Measurements from ENCODE around the gene KDM2A. TPM values are rescaled to one million over a fixed set of nuclear protein-coding genes. Genes with fewer than 3 reads are reported as not detected.

KDM2A gene
- total RNA-seq, 4 donors from 2014 or later, result 65.3 to 137 (median 81.2) TPM

GRCh38 chr11:67261946-67262681, 143.1 kb downstream of the KDM2A start:
- H3K27ac ChIP-seq, result peak overlapping the region in 3 of 4 donors; percentile 30 to 74 (median 67)
- in situ Hi-C loops (cut with MboI; ENCODE audit: low pct_ligation_motif_present in 1 of 4, low pct_unique_long_range_greater_than_20kb in 1 of 4, low sequenced_read_pairs in 3 of 4), result loop anchor here in 3 of 4 donors (5.0 to 25.0 kb wide), 3 partner anchors 50 to 125 kb away; partner anchors contain the start of gene RAD9A (in 1 of the 3)
- 51 to 83% methylated on average over 1 to 18 of the region's 18 CpGs for WGBS, 2 donors (ENCODE audit: low coverage in 1 of 2)

GRCh38 chr11:67262731-67263675, 143.9 kb downstream of the KDM2A start:
- H3K9me3 ChIP-seq, result no peaks in the 10 kb centered on the region
- H3K4me1 ChIP-seq, result peaks cover 18 to 43% (median 35%) of the 10 kb centered on the region in 4 donors
- intact Hi-C loops (cut with DNase I; ENCODE audit: low total_unique reads) (no loop called here), in situ Hi-C loops (cut with MboI; ENCODE audit: low pct_ligation_motif_present in 1 of 4, low pct_unique_long_range_greater_than_20kb in 1 of 4, low sequenced_read_pairs in 3 of 4) (loop anchor here in 3 of 4 donors (5.0 to 25.0 kb wide), 3 partner anchors 49 to 124 kb away; partner anchors contain the start of gene RAD9A (in 1 of the 3))
- H3K36me3 ChIP-seq, result no peaks in the 10 kb centered on the region
- TF ChIP-seq POLR2A (IDR thresholded peaks at IDR 0.05) (peak; percentile 12), EP300 (IDR thresholded peaks at IDR 0.05; ENCODE audit: low read depth) (no peak), CTCF (IDR thresholded peaks at IDR 0.05) (peak; percentile 84 to 92 (median 85)), POLR2AphosphoS5 (IDR thresholded peaks at IDR 0.05) (peak in 2 of 3 donors; percentile 43 to 47)
- 48 to 67% methylated on average over 4 to 22 of the region's 22 CpGs for WGBS, 2 donors (ENCODE audit: low coverage in 1 of 2)
- H3K27ac ChIP-seq, result peak overlapping the region; percentile 59 to 76 (median 70)
- H3K27me3 ChIP-seq, result no peaks in the 10 kb centered on the region
- H3K4me3 ChIP-seq, result no peak overlapping the region
- peak; percentile 90 for DNase-seq

More at GRCh38 chr11:67261946-67262681, 143.1 kb downstream of the KDM2A start:
- no peaks in the 10 kb centered on the region for H3K9me3 ChIP-seq
- no peak for TF ChIP-seq POLR2AphosphoS5 (IDR thresholded peaks at IDR 0.05)
- TF ChIP-seq CTCF (IDR thresholded peaks at IDR 0.05), result no peak
- TF ChIP-seq EP300 (IDR thresholded peaks at IDR 0.05; ENCODE audit: low read depth), result no peak
- TF ChIP-seq POLR2A (IDR thresholded peaks at IDR 0.05), result no peak
- DNase-seq, result peak; percentile 11
- H3K27me3 ChIP-seq, result no peaks in the 10 kb centered on the region
- no peaks in the 10 kb centered on the region for H3K36me3 ChIP-seq
- no peak overlapping the region for H3K4me3 ChIP-seq
- peaks cover 11 to 35% (median 28%) of the 10 kb centered on the region in 4 donors for H3K4me1 ChIP-seq
- intact Hi-C loops (cut with DNase I; ENCODE audit: low total_unique reads), result no loop called here

GRCh38 chr11:67264260-67264659, 145.2 kb downstream of the KDM2A start:
- WGBS, 2 donors (ENCODE audit: low coverage in 1 of 2), result 95% methylated on average over 5 of the region's 5 CpGs; no CpG with 5 or more reads in 1 of the 2 donors
- intact Hi-C loops (cut with DNase I; ENCODE audit: low total_unique reads) (no loop called here), in situ Hi-C loops (cut with MboI; ENCODE audit: low pct_ligation_motif_present in 1 of 4, low pct_unique_long_range_greater_than_20kb in 1 of 4, low sequenced_read_pairs in 3 of 4) (loop anchor here in 3 of 4 donors (5.0 to 25.0 kb wide), 3 partner anchors 48 to 123 kb away; partner anchors contain the start of gene RAD9A (in 1 of the 3))
- Histone ChIP-seq H3K4me1 (peaks cover 30 to 56% (median 48%) of the 10 kb centered on the region in 4 donors), H3K9me3 (no peaks in the 10 kb centered on the region), H3K27ac (no peak overlapping the region), H3K36me3 (no peaks in the 10 kb centered on the region), H3K4me3 (no peak overlapping the region), H3K27me3 (no peaks in the 10 kb centered on the region)
- TF ChIP-seq EP300 (IDR thresholded peaks at IDR 0.05; ENCODE audit: low read depth), result no peak
- DNase-seq, result no peak

- Histone ChIP-seq H3K27ac (peak overlapping the region in 2 of 4 donors; percentile 72 to 78), H3K36me3 (no peaks in the 10 kb centered on the region), H3K27me3 (no peaks in the 10 kb centered on the region), H3K4me3 (no peak overlapping the region), H3K9me3 (no peaks in the 10 kb centered on the region), H3K4me1 (peaks cover 38 to 63% (median 56%) of the 10 kb centered on the region in 4 donors)
- TF ChIP-seq POLR2A (IDR thresholded peaks at IDR 0.05) (no peak), POLR2AphosphoS5 (IDR thresholded peaks at IDR 0.05) (no peak), CTCF (IDR thresholded peaks at IDR 0.05) (no peak), EP300 (IDR thresholded peaks at IDR 0.05; ENCODE audit: low read depth) (no peak)
- in situ Hi-C loops (cut with MboI; ENCODE audit: low pct_ligation_motif_present in 1 of 4, low pct_unique_long_range_greater_than_20kb in 1 of 4, low sequenced_read_pairs in 3 of 4) (loop anchor here in 3 of 4 donors (5.0 to 25.0 kb wide), 4 partner anchors 47 to 122 kb away; partner anchors contain the start of gene RAD9A (in 1 of the 3)), intact Hi-C loops (cut with DNase I; ENCODE audit: low total_unique reads) (no loop called here)
- no peak for DNase-seq
- WGBS, 2 donors (ENCODE audit: low coverage in 1 of 2), result 91% methylated on average over 7 of the region's 7 CpGs; no CpG with 5 or more reads in 1 of the 2 donors
Measured at GRCh38 chr11:67264877-67265632, 146.0 kb downstream of the KDM2A start.

Data from transverse colon (tissue), 4 donors.